Measurements from ENCODE around the gene ECE1. TPM values are rescaled to one million over a fixed set of nuclear protein-coding genes. Genes with fewer than 3 reads are reported as not detected.

ECE1 gene
- total and polyA plus RNA-seq, 9 of the 15 experiments (the other 6 are each of a cell fraction or from before 2014, with no cell fraction given), result 0.56 to 34.8 (median 11.0) TPM

DNA sequence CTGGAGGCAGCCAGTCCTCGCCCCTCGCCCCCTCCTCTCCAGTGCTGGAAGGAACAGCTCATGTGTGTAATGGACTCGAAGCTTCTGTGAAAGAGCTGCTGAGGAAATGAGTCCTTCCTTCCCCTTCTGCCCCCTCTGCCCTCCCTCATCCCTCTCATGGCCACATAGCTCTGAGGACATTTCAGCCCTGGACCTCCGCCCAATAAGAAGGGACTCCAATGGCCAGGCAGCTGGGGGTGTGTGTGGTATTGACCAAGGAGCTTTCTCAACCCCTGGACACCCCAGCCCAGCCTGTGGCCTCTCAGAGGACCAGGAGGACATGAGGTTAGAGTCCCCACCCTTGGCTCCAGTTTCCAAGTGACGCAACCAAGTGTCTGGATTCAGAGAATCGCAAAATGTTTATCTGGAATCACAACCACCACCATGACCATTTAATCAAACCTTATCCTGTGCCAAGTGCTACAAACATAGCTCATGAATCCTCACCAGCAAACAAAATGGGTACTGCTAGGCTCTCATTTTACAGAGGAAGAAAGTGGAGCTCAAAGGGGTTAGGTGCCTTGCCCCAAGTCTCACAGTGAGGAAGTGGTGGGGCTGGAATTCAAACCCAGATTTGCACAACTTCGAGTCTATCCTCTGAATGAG, 47.8 kb upstream of the ECE1 start (continued):
- TF ChIP-seq, protein P1, sequence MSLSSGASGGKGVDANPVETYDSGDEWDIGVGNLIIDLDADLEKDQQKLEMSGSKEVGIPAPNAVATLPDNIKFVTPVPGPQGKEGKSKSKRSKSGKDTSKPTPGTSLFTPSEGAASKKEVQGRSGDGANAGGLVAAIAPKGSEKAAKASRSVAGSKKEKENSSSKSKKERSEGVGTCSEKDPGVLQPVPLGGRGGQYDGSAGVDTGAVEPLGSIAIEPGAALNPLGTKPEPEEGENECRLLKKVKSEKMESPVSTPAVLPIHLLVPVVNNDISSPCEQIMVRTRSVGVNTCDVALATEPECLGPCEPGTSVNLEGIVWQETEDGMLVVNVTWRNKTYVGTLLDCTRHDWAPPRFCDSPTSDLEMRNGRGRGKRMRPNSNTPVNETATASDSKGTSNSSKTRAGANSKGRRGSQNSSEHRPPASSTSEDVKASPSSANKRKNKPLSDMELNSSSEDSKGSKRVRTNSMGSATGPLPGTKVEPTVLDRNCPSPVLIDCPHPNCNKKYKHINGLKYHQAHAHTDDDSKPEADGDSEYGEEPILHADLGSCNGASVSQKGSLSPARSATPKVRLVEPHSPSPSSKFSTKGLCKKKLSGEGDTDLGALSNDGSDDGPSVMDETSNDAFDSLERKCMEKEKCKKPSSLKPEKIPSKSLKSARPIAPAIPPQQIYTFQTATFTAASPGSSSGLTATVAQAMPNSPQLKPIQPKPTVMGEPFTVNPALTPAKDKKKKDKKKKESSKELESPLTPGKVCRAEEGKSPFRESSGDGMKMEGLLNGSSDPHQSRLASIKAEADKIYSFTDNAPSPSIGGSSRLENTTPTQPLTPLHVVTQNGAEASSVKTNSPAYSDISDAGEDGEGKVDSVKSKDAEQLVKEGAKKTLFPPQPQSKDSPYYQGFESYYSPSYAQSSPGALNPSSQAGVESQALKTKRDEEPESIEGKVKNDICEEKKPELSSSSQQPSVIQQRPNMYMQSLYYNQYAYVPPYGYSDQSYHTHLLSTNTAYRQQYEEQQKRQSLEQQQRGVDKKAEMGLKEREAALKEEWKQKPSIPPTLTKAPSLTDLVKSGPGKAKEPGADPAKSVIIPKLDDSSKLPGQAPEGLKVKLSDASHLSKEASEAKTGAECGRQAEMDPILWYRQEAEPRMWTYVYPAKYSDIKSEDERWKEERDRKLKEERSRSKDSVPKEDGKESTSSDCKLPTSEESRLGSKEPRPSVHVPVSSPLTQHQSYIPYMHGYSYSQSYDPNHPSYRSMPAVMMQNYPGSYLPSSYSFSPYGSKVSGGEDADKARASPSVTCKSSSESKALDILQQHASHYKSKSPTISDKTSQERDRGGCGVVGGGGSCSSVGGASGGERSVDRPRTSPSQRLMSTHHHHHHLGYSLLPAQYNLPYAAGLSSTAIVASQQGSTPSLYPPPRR (CRISPR knock-in tag; IDR thresholded peaks at IDR 0.05; ENCODE audit: borderline replicate concordance), result no peak
- no peak for TF ChIP-seq MTF1 (CRISPR knock-in tag; IDR thresholded peaks at IDR 0.05; ENCODE audit: borderline replicate concordance)
- no peak for TF ChIP-seq ZNF77 (CRISPR knock-in tag; IDR thresholded peaks at IDR 0.05)
- TF ChIP-seq ARNT (IDR thresholded peaks at IDR 0.05), result no peak
- no peak for TF ChIP-seq NR2C2 (CRISPR knock-in tag; IDR thresholded peaks at IDR 0.05)
- no peak for TF ChIP-seq NR2C2 (tag; IDR thresholded peaks at IDR 0.05)
- TF ChIP-seq ZHX1 (conservative IDR thresholded peaks at IDR 0.05; ENCODE audit: low read length), result no peak
- TF ChIP-seq ETV5 (CRISPR knock-in tag; IDR thresholded peaks at IDR 0.05; ENCODE audit: low read depth), result no peak
- TF ChIP-seq SMAD3 (CRISPR knock-in tag; conservative IDR thresholded peaks at IDR 0.05), result no peak
- no peak for TF ChIP-seq MEF2A (IDR thresholded peaks at IDR 0.05; ENCODE audit: control insufficient read depth, low read depth, low read length)
- peak; percentile 66 for TF ChIP-seq CEBPG (CRISPR knock-in tag; IDR thresholded peaks at IDR 0.05)
- TF ChIP-seq CEBPG (tag; conservative IDR thresholded peaks at IDR 0.05 in 1 of 2, IDR thresholded peaks at IDR 0.05 in 1 of 2), result peak; percentile 60 to 72
- TF ChIP-seq ZNF311 (CRISPR knock-in tag; IDR thresholded peaks at IDR 0.05), result no peak
- no peak for TF ChIP-seq POLR2A (conservative IDR thresholded peaks at IDR 0.05)
- no peak for TF ChIP-seq TEAD1 (CRISPR knock-in tag; IDR thresholded peaks at IDR 0.05)
- no peak for TF ChIP-seq MAFF (IDR thresholded peaks at IDR 0.05; ENCODE audit: low read length)
- TF ChIP-seq YY1 (IDR thresholded peaks at IDR 0.05; ENCODE audit: borderline replicate concordance in 1 of 3, control insufficient read depth in 1 of 3, extremely low read depth in 1 of 3, insufficient read depth in 3 of 3, insufficient read length in 1 of 3, insufficient replicate concordance in 2 of 3, low read depth in 1 of 3, low read length in 2 of 3), result no peak
- TF ChIP-seq E2F1 (CRISPR knock-in tag; IDR thresholded peaks at IDR 0.05), result 0 out of 2 replicates have a peak, but pooled peaks have one; percentile 31
